HCT116 (cell line): ENCODE data around the gene DNM3.
"Not testable (repeated sequence)": the region's sequence is repeated elsewhere in the genome, so short reads cannot be mapped to it uniquely, and the experiment has no call there.

Experiments
- CTCF ChIP-seq, 3 experiments: fragments of 200-600 bp in 1 of 3; sonication (generic) in 1 of 3; IDR thresholded peaks in 2 of 3; conservative IDR thresholded peaks in 1 of 3; 2 replicates each; pipeline ENCODE4 v1.5.1; 2012 to 2017; ENCODE audit warnings: low read depth in 2 of 3, low read length in 2 of 3, antibody characterized with exemption in 1 of 3, borderline replicate concordance in 1 of 3, control low read depth in 1 of 3, mild to moderate bottlenecking in 1 of 3, mixed read lengths in 1 of 3, mixed run types in 1 of 3, moderate library complexity in 1 of 3; ENCODE audit not compliant: insufficient read depth in 1 of 3
- EGR1 ChIP-seq: IDR thresholded peaks from 2 replicates; pipeline ENCODE4 v1.6.1; 2012; ENCODE audit warnings: low read depth
- ELF1 ChIP-seq: IDR thresholded peaks from 2 replicates; pipeline ENCODE4 v1.6.1; 2012; ENCODE audit warnings: low read depth, borderline replicate concordance
- EZH2 ChIP-seq: fragments of 200-600 bp; sonication (generic); IDR thresholded peaks from 2 replicates; pipeline ENCODE4 v1.6.1; 2017; ENCODE audit warnings: antibody characterized with exemption, mixed run types
- EZH2phosphoT487 ChIP-seq: fragments of 200-600 bp; IDR thresholded peaks from 2 replicates; pipeline ENCODE4 v1.6.1; 2018; ENCODE audit warnings: antibody characterized with exemption, borderline replicate concordance
- POLR2A ChIP-seq: IDR thresholded peaks from 2 replicates; pipeline ENCODE4 v1.7.0; 2011; ENCODE audit warnings: borderline replicate concordance; ENCODE audit not compliant: insufficient read depth, insufficient read length; ENCODE audit errors: extremely low read depth
- POLR2AphosphoS5 ChIP-seq: IDR thresholded peaks from 2 replicates; pipeline ENCODE4 v1.6.1; 2011; ENCODE audit warnings: mild to moderate bottlenecking, low read depth, low read length, moderate library complexity
- RAD21 ChIP-seq: IDR thresholded peaks from 2 replicates; pipeline ENCODE4 v1.6.1; 2012; ENCODE audit warnings: low read depth, mild to moderate bottlenecking
- SIN3A ChIP-seq: IDR thresholded peaks from 2 replicates; pipeline ENCODE4 v1.6.1; 2012; ENCODE audit warnings: low read depth
- SRF ChIP-seq: IDR thresholded peaks from 2 replicates; pipeline ENCODE4 v1.6.1; 2012; ENCODE audit warnings: low read depth
- TF ChIP-seq, protein P1 (sequence below): IDR thresholded peaks from 2 replicates; pipeline ENCODE4 v1.6.1; 2012
- TF ChIP-seq, protein P2 (sequence below): IDR thresholded peaks from 2 replicates; pipeline ENCODE4 v1.6.1; 2012

DNA sequence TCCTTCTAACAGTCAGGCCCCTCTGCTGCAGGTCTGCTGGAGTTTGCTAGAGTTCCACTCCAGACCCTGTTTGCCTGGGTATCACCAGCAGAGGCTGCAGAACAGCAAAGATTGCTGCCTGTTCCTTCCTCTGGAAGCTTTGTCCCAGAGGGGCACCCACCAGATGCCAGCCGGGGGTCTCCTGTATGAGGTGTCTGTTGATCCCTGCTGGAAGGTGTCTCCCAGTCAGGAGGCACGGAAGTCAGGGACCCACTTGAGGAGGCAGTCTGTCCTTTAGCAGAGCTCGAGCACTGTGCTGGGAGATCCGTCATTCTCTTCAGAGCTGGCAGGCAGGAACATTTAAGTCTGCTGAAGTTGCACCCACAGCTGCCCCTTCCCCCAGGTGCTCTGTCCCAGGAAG lies 238.6 kb downstream of the DNM3 start:
- TF ChIP-seq CTCF (IDR thresholded peaks at IDR 0.05 in 2 of 3, conservative IDR thresholded peaks at IDR 0.05 in 1 of 3; ENCODE audit: borderline replicate concordance in 1 of 3, insufficient read depth in 1 of 3, low read depth in 2 of 3, low read length in 2 of 3); POLR2A; EZH2phosphoT487; EZH2; SIN3A; RAD21; POLR2AphosphoS5; EGR1; SRF; ELF1: not testable (repeated sequence)
- TF ChIP-seq, protein P1, sequence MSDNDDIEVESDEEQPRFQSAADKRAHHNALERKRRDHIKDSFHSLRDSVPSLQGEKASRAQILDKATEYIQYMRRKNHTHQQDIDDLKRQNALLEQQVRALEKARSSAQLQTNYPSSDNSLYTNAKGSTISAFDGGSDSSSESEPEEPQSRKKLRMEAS: not testable (repeated sequence)
- TF ChIP-seq, protein P2, sequence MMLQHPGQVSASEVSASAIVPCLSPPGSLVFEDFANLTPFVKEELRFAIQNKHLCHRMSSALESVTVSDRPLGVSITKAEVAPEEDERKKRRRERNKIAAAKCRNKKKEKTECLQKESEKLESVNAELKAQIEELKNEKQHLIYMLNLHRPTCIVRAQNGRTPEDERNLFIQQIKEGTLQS: not testable (repeated sequence)
